ENCODE measurements around the gene MAP4K3. TPM values are rescaled to one million over a fixed set of nuclear protein-coding genes. Genes with fewer than 3 reads are reported as not detected.

Gene MAP4K3
- total RNA-seq, 1 experiment from 2014 or later, result 35.5 TPM

DNA sequence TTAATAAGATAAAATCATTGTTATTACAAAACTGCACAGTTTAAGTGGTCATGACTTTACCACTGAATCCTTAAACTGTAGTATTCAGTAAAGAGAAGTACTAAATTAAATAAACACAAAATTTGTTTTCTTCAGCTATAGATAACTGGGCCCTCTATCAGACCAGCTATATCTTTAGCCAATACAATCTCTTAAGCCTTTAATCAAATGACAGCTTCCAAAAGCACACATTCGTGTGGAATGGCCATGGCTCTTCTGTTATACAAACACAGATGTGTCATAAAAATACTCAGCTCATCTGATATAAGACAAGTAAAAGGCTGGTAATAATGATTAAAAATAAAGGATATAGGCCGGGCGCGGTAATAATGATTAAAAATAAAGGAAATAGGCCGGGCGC, 135.7 kb downstream of the MAP4K3 start:
- POLR2A ChIA-PET (ENCODE audit: low non-redundant PET), result no interaction called here
- Histone ChIP-seq H3K27me3 (replicated peaks; ENCODE audit: insufficient read depth, low read depth, low read length, poor library complexity) (no peaks in the 10 kb centered on the region), H3K4me3 (ENCODE audit: low read depth, low read length, poor library complexity, severe bottlenecking) (no peak overlapping the region), H3K9me3 (ENCODE audit: low read depth, low read length, poor library complexity, severe bottlenecking) (no peaks in the 10 kb centered on the region), H3K27ac (ENCODE audit: low read depth, low read length, poor library complexity, severe bottlenecking) (no peak overlapping the region), H3K36me3 (ENCODE audit: insufficient read depth, low read length, poor library complexity, severe bottlenecking) (no peaks in the 10 kb centered on the region), H3K4me1 (ENCODE audit: insufficient read depth, low read length, poor library complexity, severe bottlenecking) (no peaks in the 10 kb centered on the region)
- CTCF ChIA-PET, result no interaction called here
- intact Hi-C loops (cut with micrococcal nuclease; ENCODE audit: unreplicated experiment), result no loop called here
- BruUV-seq (replicated peaks), result no TSS peak
- no peak for TF ChIP-seq EZH2 (IDR thresholded peaks at IDR 0.05; ENCODE audit: borderline replicate concordance, low read depth, low read length, poor library complexity, severe bottlenecking)
- TF ChIP-seq, protein P1, sequence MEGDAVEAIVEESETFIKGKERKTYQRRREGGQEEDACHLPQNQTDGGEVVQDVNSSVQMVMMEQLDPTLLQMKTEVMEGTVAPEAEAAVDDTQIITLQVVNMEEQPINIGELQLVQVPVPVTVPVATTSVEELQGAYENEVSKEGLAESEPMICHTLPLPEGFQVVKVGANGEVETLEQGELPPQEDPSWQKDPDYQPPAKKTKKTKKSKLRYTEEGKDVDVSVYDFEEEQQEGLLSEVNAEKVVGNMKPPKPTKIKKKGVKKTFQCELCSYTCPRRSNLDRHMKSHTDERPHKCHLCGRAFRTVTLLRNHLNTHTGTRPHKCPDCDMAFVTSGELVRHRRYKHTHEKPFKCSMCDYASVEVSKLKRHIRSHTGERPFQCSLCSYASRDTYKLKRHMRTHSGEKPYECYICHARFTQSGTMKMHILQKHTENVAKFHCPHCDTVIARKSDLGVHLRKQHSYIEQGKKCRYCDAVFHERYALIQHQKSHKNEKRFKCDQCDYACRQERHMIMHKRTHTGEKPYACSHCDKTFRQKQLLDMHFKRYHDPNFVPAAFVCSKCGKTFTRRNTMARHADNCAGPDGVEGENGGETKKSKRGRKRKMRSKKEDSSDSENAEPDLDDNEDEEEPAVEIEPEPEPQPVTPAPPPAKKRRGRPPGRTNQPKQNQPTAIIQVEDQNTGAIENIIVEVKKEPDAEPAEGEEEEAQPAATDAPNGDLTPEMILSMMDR (conservative IDR thresholded peaks at IDR 0.05; ENCODE audit: low read depth, low read length), result no peak
- DNase-seq (ENCODE audit: low spot score), result no peak

- no peak for TF ChIP-seq EZH2 (IDR thresholded peaks at IDR 0.05; ENCODE audit: borderline replicate concordance, low read depth, low read length, poor library complexity, severe bottlenecking)
- TF ChIP-seq, protein P1 (conservative IDR thresholded peaks at IDR 0.05; ENCODE audit: low read depth, low read length), result no peak
- no peak for DNase-seq (ENCODE audit: low spot score)
- Histone ChIP-seq H3K36me3 (ENCODE audit: insufficient read depth, low read length, poor library complexity, severe bottlenecking) (no peaks in the 10 kb centered on the region), H3K9me3 (ENCODE audit: low read depth, low read length, poor library complexity, severe bottlenecking) (no peaks in the 10 kb centered on the region), H3K4me3 (ENCODE audit: low read depth, low read length, poor library complexity, severe bottlenecking) (no peak overlapping the region), H3K27me3 (replicated peaks; ENCODE audit: insufficient read depth, low read depth, low read length, poor library complexity) (no peaks in the 10 kb centered on the region), H3K4me1 (ENCODE audit: insufficient read depth, low read length, poor library complexity, severe bottlenecking) (no peaks in the 10 kb centered on the region), H3K27ac (ENCODE audit: low read depth, low read length, poor library complexity, severe bottlenecking) (no peak overlapping the region)
- intact Hi-C loops (cut with micrococcal nuclease; ENCODE audit: unreplicated experiment), result no loop called here
- CTCF ChIA-PET, result no interaction called here
- BruUV-seq (replicated peaks), result no TSS peak
- POLR2A ChIA-PET (ENCODE audit: low non-redundant PET), result interaction anchor here (0.5 kb wide), 1 partner anchor 549 kb away, joined by 3 read pairs; the partner anchor contains the start of gene SRSF7
These were observed 136.8 kb downstream of the MAP4K3 start for GRCh38 chr2:39300044-39300978.

DNA sequence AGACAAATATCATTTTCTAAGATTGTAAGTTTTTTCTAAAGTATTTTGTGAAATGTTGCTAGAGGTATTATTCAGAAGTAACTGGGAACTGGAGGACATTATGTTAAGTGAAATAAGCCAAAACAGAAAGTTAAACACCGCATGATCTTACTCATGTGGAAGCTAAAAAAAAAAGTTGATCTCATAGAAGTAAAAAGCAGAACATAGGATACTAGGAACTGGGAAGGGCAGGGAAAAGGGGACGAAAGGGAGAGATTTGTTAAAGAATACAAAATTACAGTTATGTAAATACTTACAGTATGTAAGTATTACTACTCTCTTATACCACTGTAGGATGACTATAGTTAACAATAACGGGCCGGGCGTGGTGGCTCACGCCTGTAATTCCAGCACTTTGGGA, 146.7 kb downstream of the MAP4K3 start:
- intact Hi-C loops (cut with micrococcal nuclease; ENCODE audit: unreplicated experiment), result no loop called here
- H3K27ac ChIP-seq (ENCODE audit: low read depth, low read length, poor library complexity, severe bottlenecking), result no peak overlapping the region
- no peak overlapping the region for H3K4me3 ChIP-seq (ENCODE audit: low read depth, low read length, poor library complexity, severe bottlenecking)
- H3K9me3 ChIP-seq (ENCODE audit: low read depth, low read length, poor library complexity, severe bottlenecking), result no peaks in the 10 kb centered on the region
- H3K27me3 ChIP-seq (replicated peaks; ENCODE audit: insufficient read depth, low read depth, low read length, poor library complexity), result no peaks in the 10 kb centered on the region
- ChIA-PET CTCF (no interaction called here), POLR2A (ENCODE audit: low non-redundant PET) (no interaction called here)
- H3K36me3 ChIP-seq (ENCODE audit: insufficient read depth, low read length, poor library complexity, severe bottlenecking), result peaks cover 16% of the 10 kb centered on the region
- BruUV-seq (replicated peaks), result no TSS peak
- no peaks in the 10 kb centered on the region for H3K4me1 ChIP-seq (ENCODE audit: insufficient read depth, low read length, poor library complexity, severe bottlenecking)
- TF ChIP-seq, protein P1 (conservative IDR thresholded peaks at IDR 0.05; ENCODE audit: low read depth, low read length), result no peak
- TF ChIP-seq EZH2 (IDR thresholded peaks at IDR 0.05; ENCODE audit: borderline replicate concordance, low read depth, low read length, poor library complexity, severe bottlenecking), result no peak
- no peak for DNase-seq (ENCODE audit: low spot score)

Data from A673 (cell line).